Thoracic aorta (tissue), 2 donors: Measurements from ENCODE around the gene IL1RAP. TPM values are rescaled to one million over a fixed set of nuclear protein-coding genes. Genes with fewer than 3 reads are reported as not detected.

Source experiments
- ATAC-seq: fragments of 150-250 bp; one replicate; pipeline ENCODE4 v1.8.0; 2017; ENCODE audit warnings: low read depth; ENCODE audit not compliant: insufficient number of reproducible peaks, low FRiP score
- DNase-seq: peaks from one replicate; pipeline ENCODE4 v3.0.0-alpha.2; 2020; ENCODE audit warnings: low spot score
- H3K27ac ChIP-seq, 2 donors: fragments of 200-600 bp; sonication (generic); 1 replicate in 1 of 2; 2 replicates in 1 of 2; pipeline ENCODE4 v1.5.1; 2016; ENCODE audit warnings: mild to moderate bottlenecking in 2 of 2, moderate library complexity in 2 of 2
- H3K27me3 ChIP-seq: fragments of 200-600 bp; sonication (generic); replicated peaks from 2 replicates; pipeline ENCODE4 v1.6.0; 2016; ENCODE audit warnings: mild to moderate bottlenecking; ENCODE audit not compliant: insufficient read depth
- H3K36me3 ChIP-seq: fragments of 200-600 bp; sonication (generic); one replicate; pipeline ENCODE4 v1.5.1; 2016
- H3K4me1 ChIP-seq, 2 donors: fragments of 200-600 bp; sonication (generic); 1 replicate in 1 of 2; 2 replicates in 1 of 2; pipeline versions ENCODE4 v1.5.1 to v1.6.0; 2016; ENCODE audit warnings: low read depth in 2 of 2, mild to moderate bottlenecking in 1 of 2; ENCODE audit not compliant: control insufficient read depth in 1 of 2
- H3K4me3 ChIP-seq: fragments of 200-600 bp; sonication (generic); 2 replicates; pipeline ENCODE4 v1.5.1; 2016; ENCODE audit warnings: mild to moderate bottlenecking
- H3K9me3 ChIP-seq: fragments of 200-600 bp; sonication (generic); 2 replicates; pipeline ENCODE4 v1.5.1; 2016
- CTCF ChIP-seq: fragments of 200-600 bp; sonication (generic); IDR thresholded peaks from one replicate; pipeline ENCODE4 v1.5.1; 2019; ENCODE audit warnings: antibody characterized with exemption
- total RNA-seq, 2 donors: library from RNA; depleted of rRNA; stranded (reverse); fragments of >200 nt; gene quantifications; one replicate each; pipeline versions ENCODE4 v1.1.0 to v1.2.3, GENCODE V29; 2016

The IL1RAP gene
- total RNA-seq, 2 donors from 2014 or later, result 19.8 to 32.9 TPM

GRCh38 chr3:190582667-190583066, 68.8 kb downstream of the IL1RAP start:
- no peaks in the 10 kb centered on the region for H3K9me3 ChIP-seq
- DNase-seq, result no peak
- peaks cover 0 to 12% of the 10 kb centered on the region in 2 donors for H3K4me1 ChIP-seq
- H3K27me3 ChIP-seq, result no peaks in the 10 kb centered on the region
- ATAC-seq, result no peak
- no peak overlapping the region for H3K27ac ChIP-seq
- no peak overlapping the region for H3K4me3 ChIP-seq
- TF ChIP-seq CTCF, result no peak
- H3K36me3 ChIP-seq, result no peaks in the 10 kb centered on the region

- no peak for TF ChIP-seq CTCF
- Histone ChIP-seq H3K9me3 (no peaks in the 10 kb centered on the region), H3K27ac (no peak overlapping the region), H3K4me3 (no peak overlapping the region), H3K27me3 (no peaks in the 10 kb centered on the region), H3K36me3 (no peaks in the 10 kb centered on the region), H3K4me1 (peaks cover 0 to 3% of the 10 kb centered on the region in 2 donors)
- ATAC-seq (peak; percentile 76), DNase-seq (peak; percentile 11)
Observed at GRCh38 chr3:190585805-190586630, 72.1 kb downstream of the IL1RAP start.

- Histone ChIP-seq H3K4me1 (peaks cover 0 to under 1% of the 10 kb centered on the region in 2 donors), H3K9me3 (no peaks in the 10 kb centered on the region), H3K4me3 (no peak overlapping the region), H3K27ac (no peak overlapping the region), H3K36me3 (no peaks in the 10 kb centered on the region), H3K27me3 (no peaks in the 10 kb centered on the region)
- TF ChIP-seq CTCF, result no peak
- DNase-seq (no peak), ATAC-seq (no peak)
Observed at GRCh38 chr3:190586631-190587011, 72.7 kb downstream of the IL1RAP start.

GRCh38 chr3:190588570-190588969, 74.7 kb downstream of the IL1RAP start:
- Histone ChIP-seq H3K4me3 (no peak overlapping the region), H3K4me1 (no peaks in the 10 kb centered on the region), H3K9me3 (no peaks in the 10 kb centered on the region), H3K36me3 (no peaks in the 10 kb centered on the region), H3K27me3 (no peaks in the 10 kb centered on the region), H3K27ac (no peak overlapping the region)
- TF ChIP-seq CTCF, result no peak
- DNase-seq, result no peak
- no peak for ATAC-seq

GRCh38 chr3:190589326-190589725, 75.4 kb downstream of the IL1RAP start:
- TF ChIP-seq CTCF, result no peak
- ATAC-seq, result no peak
- no peak overlapping the region for H3K4me3 ChIP-seq
- H3K36me3 ChIP-seq, result no peaks in the 10 kb centered on the region
- H3K4me1 ChIP-seq, result no peaks in the 10 kb centered on the region
- DNase-seq, result no peak
- H3K27me3 ChIP-seq, result no peaks in the 10 kb centered on the region
- no peaks in the 10 kb centered on the region for H3K9me3 ChIP-seq
- H3K27ac ChIP-seq, result no peak overlapping the region
